ENCODE measurements around the gene MUC2.

Gene MUC2

GRCh38 chr11:1085440-1086170, 10.9 kb downstream of the MUC2 start:
- in situ Hi-C loops (cut with HindIII; ENCODE audit: low sequenced_read_pairs), result no loop called here

DNA sequence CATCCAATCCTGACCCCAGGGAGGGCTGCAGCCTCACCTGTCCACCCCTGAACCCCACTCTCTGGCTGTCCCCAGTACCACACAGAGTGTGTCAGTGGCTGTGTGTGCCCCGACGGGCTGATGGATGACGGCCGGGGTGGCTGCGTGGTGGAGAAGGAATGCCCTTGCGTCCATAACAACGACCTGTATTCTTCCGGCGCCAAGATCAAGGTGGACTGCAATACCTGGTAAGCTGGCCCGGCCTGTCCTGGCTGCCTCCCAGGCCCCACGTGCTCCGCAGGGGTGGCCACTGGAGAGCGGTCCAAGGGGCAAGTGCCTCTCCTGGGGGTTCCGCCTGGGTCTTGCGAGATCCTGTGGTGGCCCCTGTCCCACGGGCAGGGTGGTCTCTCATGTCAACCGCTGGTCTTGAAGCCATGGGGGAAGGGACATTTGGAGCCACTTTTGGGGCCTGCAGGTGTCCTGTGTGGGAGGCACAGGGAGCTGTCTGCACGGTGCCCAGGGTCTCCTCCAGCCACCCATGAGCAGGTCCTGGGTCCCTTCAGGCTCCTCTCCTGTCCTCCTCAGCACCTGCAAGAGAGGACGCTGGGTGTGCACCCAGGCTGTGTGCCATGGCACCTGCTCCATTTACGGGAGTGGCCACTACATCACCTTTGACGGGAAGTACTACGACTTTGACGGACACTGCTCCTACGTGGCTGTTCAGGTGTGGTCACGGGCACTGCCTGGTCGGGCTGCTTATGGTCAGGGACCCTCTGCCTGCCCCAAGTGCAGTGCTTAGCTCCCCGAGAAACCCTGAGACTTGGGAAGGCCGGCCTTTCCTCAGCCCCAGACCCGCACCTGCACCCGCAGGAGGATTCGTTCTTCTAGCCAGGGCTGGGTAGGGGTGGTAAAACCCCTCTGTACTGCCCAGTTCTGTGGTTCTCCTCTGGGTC, 11.8 kb downstream of the MUC2 start:
- in situ Hi-C loops (cut with HindIII; ENCODE audit: low sequenced_read_pairs), result no loop called here

- in situ Hi-C loops (cut with HindIII; ENCODE audit: low sequenced_read_pairs), result no loop called here
Measured at GRCh38 chr11:1087279-1087960, 12.7 kb downstream of the MUC2 start.

DNA sequence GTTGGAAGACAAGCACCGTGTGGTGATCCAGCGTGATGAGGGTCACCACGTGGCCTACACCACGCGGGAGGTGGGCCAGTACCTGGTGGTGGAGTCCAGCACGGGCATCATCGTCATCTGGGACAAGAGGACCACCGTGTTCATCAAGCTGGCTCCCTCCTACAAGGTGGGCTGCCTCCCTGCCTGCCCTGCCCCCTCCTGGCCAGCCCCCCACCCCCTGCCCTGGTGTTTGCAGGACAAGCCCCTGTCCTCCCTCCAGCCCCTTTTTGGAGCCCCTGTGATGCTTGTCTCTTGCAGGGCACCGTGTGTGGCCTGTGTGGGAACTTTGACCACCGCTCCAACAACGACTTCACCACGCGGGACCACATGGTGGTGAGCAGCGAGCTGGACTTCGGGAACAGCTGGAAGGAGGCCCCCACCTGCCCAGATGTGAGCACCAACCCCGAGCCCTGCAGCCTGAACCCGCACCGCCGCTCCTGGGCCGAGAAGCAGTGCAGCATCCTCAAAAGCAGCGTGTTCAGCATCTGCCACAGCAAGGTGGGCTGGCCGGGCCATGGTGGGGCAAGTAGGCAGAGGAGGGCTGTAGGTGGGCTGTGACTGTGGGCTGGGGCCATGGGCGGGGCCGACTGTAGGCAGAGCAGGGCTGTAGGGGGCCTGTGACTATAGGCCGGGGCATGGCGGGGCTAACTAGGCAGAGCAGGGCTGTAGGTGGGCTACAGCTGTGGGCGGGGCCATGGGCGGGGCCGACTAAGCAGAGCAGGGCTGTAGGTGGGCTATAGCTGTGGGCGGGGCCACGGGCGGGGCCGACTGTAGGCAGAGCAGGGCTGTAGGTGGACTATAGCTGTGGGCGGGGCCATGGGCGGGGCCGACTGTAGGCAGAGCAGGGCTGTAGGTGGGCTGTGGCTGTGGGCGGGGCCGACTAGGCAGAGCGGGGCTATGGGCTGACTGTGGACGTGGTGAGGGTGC, 13.6 kb downstream of the MUC2 start:
- in situ Hi-C loops (cut with HindIII; ENCODE audit: low sequenced_read_pairs), result no loop called here

DNA sequence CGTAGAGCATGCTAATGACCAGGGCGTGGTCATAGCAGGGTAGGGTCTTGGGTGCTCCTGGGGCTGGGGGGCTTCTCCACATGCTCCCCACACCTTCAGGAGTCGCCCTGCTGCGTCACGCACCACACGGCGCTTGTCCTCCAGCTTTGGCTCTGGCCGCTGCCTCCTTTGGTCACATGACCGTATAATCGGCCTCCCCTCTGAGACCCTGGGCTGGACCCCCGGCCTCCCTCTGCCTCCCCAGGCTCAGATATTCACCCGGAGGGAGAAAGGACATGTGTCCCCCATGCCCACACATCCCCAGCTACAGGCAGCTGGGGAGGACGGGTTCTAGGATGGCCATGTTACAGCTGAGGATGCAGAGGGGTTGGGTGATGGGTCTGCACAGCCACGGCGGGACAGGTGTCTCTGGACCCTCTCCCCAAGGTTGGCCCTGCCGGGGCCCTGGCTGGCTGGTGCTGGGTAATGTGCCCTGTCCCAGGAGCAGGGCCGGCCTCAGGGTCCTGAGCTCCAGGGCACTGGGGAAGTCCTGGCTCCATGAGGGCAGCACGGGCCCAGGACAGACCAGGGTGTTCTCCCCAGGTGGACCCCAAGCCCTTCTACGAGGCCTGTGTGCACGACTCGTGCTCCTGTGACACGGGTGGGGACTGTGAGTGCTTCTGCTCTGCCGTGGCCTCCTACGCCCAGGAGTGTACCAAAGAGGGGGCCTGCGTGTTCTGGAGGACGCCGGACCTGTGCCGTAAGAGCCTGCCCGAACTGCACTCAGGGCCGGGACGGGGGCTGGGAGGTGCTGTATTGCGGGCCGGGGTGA, 14.5 kb downstream of the MUC2 start:
- in situ Hi-C loops (cut with HindIII; ENCODE audit: low sequenced_read_pairs), result no loop called here

DNA sequence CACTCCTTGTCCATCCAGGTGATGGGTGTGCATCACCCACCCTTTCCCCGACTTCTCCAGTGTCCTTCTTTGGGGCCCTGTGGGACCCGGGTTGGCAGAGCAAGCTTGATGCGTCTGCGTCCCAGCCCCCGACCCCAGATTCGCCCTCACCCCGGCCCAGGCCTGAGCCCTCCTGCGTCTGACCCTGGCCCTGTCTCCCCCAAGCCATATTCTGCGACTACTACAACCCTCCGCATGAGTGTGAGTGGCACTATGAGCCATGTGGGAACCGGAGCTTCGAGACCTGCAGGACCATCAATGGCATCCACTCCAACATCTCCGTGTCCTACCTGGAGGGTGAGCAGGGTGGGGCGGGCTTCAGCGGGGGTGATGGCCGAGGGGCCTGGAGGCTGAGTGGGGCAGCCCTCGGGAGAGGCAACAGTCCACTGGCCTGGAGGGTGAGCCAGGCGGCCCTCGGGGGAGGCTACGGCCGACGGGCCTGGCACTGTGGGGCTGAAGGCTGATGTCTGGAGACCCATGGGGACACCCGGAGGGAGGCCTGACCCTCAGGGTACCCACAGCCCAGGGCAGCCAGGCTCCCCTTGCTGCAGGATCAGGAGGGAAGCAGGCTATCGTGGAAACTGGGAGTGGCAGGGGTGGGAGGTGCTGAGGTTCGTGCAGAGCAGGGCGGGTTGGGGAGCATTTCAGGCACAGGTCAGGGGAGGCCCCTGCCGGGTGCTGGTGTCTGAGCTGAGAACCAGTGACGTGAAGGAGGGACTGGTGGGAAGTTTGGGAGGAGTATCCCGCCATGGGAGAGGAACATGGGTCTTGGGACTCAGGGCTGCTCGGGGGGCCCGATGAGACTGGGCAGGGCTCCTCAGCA, 15.3 kb downstream of the MUC2 start:
- in situ Hi-C loops (cut with HindIII; ENCODE audit: low sequenced_read_pairs), result no loop called here

GRCh38 chr11:1090600-1091331, 16.1 kb downstream of the MUC2 start:
- in situ Hi-C loops (cut with HindIII; ENCODE audit: low sequenced_read_pairs), result no loop called here

DNA sequence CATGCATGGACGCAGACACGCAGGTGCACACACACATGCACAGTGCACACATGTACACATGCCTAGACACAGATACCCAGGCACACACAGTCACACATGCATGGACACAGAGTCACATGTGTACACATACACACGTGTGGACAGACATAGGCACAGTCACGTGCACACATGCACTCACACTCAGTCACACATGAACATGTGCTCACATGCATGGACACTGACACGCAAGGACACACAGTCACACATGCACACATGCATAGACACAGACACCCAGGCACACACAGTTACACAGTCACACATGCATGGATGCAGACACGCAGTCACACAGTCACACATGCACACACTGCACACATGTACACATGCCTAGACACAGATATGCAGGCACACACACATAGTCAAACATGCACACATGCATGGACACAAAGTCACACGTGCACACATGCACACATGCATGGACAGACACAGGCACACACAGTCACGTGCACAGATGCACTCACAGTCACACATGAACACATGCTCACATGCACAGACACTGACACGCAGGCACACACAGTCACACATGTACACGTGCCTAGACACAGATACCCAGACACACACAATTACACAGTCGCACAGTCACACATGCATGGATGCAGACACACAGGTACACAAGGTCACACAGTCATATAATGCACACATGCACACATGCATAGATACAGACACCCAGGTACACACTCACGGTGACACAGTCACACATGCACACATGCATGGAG, 16.8 kb downstream of the MUC2 start:
- in situ Hi-C loops (cut with HindIII; ENCODE audit: low sequenced_read_pairs), result no loop called here

DNA sequence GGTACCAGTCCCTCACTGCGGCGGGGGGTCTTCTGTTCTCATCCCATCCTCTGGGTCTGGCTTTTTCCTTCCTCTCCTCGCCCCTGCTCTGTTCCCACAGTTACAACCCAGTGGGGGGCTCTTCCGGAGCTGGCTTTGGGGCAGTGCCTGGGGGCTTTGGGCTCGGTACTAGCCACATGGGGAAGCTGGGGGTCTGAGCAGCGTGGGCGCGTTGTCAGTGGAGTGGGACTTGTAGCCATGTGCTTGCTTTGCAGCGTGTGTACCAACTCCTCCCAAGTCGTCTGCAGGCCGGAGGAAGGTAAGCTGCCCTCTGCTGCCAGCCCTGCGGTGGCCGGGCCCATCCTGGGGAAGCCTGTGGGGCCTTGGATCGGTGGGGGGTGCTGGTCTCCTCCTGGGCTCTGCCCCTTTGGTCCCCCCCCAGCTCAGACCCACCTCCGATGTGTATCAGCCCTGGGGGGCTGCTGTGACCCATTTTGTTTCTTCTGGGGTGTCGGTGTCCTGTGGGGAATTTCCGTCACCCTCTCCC, 17.5 kb downstream of the MUC2 start:
- in situ Hi-C loops (cut with HindIII; ENCODE audit: low sequenced_read_pairs), result no loop called here

DNA sequence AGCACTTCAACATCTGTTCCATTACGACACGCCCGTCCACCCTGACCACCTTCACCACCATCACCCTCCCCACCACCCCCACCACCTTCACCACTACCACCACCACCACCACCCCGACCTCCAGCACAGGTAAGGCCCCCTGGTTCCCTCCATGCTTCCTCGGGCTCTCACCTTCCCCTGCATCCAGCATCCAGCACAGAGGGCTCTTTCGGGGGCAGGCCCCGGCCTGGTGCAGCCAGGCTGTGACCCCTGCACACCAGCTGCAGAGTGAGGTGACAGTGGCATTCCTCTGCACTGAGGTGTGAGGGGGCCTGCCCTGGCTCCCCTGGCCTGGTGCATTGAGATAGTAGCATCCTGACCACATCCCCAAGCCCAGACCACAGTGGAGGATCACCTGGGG, 18.2 kb downstream of the MUC2 start:
- in situ Hi-C loops (cut with HindIII; ENCODE audit: low sequenced_read_pairs), result no loop called here

GRCh38 chr11:1099519-1100355, 25.1 kb downstream of the MUC2 start:
- in situ Hi-C loops (cut with HindIII; ENCODE audit: low sequenced_read_pairs), result no loop called here

DNA sequence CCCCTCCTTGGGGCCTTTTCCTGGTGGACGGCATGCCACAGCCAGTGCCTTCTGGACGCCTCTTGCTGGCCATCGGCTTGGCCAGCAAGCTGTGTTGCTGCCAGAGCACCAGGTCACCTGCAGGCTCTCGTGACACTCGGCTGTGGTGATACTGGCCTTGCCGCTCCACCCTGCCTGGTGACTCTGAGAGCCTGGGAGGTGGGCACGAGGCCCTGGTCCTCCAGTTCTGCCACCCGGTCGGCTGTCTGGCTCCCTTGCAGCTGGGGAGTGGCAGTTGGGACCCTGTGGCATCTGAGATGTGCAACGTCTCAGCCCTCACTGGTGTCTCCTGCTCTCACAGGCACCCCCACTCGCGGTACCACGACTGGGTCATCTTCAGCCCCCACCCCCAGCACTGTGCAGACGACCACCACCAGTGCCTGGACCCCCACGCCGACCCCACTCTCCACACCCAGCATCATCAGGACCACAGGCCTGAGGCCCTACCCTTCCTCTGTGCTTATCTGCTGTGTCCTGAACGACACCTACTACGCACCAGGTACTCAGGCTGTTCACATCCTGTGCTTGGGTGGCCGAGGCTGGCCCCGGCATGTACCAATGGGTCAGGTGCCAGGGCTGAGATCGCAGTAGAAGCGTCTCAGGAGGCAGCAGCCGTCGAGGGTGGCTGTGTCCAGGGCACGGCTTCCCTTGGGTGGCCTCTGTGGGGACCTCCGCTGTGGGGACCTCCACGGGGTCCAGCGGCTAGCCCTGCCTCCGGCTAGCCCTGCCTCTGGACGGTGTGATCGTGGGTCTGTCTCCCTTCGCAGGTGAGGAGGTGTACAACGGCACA, 26.0 kb downstream of the MUC2 start:
- in situ Hi-C loops (cut with HindIII; ENCODE audit: low sequenced_read_pairs), result no loop called here

DNA sequence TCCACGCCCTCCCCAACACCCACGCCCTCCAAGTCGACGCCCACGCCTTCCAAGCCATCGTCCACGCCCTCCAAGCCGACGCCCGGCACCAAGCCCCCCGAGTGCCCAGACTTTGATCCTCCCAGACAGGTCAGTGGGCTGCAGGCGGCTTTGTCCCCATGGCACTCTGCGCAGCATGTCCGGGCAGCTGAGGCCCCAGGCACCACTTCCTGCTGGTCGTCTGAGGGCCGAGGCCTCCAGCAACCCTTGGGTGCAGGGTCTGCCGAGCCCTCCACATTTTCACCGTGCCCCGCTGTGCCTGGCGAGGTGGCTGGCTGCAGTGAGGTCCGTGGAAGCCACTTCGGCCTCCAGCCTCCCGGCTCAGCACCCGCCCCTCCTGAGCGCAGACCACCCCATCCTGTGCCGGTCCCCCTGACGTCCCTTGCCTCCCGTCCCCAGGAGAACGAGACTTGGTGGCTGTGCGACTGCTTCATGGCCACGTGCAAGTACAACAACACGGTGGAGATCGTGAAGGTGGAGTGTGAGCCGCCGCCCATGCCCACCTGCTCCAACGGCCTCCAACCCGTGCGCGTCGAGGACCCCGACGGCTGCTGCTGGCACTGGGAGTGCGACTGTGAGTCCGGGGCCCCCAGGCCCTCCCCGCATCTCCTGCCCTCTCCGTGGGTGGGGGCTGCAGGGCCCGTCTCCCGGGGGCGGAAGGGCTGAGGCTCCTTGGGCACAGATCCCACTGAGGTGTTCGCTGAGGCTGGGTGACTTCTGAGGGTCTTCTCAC, 26.8 kb downstream of the MUC2 start:
- in situ Hi-C loops (cut with HindIII; ENCODE audit: low sequenced_read_pairs), result no loop called here

- in situ Hi-C loops (cut with HindIII; ENCODE audit: low sequenced_read_pairs), result no loop called here
Measured at GRCh38 chr11:1102221-1102971, 27.7 kb downstream of the MUC2 start.
